ENCODE data around the gene CHFR.
"Not testable (repeated sequence)": the region's sequence is repeated elsewhere in the genome, so short reads cannot be mapped to it uniquely, and the experiment has no call there.

The CHFR gene, protein sequence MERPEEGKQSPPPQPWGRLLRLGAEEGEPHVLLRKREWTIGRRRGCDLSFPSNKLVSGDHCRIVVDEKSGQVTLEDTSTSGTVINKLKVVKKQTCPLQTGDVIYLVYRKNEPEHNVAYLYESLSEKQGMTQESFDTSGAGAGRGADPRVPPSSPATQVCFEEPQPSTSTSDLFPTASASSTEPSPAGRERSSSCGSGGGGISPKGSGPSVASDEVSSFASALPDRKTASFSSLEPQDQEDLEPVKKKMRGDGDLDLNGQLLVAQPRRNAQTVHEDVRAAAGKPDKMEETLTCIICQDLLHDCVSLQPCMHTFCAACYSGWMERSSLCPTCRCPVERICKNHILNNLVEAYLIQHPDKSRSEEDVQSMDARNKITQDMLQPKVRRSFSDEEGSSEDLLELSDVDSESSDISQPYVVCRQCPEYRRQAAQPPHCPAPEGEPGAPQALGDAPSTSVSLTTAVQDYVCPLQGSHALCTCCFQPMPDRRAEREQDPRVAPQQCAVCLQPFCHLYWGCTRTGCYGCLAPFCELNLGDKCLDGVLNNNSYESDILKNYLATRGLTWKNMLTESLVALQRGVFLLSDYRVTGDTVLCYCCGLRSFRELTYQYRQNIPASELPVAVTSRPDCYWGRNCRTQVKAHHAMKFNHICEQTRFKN

DNA sequence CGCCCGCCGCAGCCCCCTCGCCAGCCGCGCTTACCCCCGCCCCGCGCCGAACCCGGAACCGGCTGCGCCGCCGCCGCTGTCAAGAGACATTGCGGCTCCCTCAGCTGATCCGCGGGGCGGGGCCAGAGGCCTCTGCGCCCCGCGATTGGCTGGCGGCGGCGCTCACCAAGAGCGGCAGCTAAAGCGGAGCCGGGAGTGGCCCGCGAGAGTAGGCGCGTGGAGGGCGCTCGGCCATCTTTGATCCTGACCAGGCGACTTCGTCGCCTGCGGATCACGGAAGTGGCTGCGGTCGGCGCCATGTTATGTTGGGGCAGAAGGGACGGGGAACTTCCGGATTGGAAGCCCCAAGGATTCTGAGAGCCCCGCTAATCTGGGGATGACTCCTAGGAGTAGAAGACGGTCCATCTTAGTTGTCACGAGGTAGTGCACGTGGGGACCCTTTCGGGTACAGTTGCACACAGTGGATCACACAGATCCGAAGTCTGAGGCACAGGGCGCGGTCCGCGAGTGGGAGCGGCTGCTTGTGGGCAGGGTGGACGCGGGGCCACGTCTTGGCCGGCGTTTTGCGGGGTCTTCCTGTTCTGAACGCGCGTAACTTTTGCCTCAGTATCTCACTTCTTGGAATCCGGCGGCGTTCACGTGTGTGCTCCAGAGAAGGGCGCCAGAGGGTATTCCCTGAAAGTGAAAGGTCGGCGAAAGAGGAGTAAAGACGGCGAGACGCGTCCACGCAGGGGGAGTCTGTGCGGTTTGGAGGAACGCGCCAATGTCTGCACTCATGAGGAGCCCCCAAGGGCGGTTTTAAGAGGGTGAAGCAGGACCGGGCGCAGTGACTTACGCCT is at the start of gene CHFR:
Gene CHFR (minus strand): TSS at position 93 of the 839 bp plus-strand sequence. CDS start 277 bp downstream, outside the sequence.
- peak; percentile 63 to 99 (median 95) for DNase-seq

DNA sequence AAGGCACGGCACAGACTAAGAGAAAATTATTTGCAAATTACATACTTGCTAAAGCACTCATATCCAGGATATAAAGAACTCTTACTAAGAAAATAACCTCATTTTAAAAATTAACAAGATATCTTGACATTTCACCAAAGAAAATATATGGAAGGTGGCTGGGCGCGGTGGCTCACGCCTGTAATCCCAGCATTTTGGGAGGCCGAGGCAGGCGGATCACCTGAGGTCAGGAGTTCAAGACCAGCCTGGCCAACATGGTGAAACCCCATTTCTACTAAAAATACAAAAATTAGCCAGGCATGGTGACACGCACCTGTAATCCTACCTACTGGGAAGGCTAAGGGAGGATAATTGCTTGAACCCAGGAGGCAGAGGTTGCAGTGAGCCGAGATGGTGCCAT is 49.5 kb upstream of the CHFR start:
- DNase-seq = not testable (repeated sequence)

DNA sequence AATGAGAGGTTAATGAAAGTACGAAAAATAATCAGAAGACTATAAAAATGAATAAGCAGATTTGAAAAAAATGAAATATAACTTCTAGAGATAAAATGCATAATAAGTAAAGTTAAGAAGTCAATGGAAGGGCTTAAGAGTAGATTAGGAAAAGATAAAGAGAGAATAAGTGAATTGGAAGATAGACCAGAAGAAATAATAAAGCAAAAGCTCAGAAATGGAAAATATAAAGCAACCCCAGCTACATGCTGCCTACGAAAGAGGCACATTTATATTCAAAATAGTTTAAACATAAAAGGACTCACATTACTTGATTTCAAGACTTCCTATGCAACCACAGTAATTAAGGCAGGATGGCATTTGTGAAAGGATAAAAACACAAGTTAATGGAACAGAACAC is 48.8 kb upstream of the CHFR start:
- no peak for DNase-seq

DNA sequence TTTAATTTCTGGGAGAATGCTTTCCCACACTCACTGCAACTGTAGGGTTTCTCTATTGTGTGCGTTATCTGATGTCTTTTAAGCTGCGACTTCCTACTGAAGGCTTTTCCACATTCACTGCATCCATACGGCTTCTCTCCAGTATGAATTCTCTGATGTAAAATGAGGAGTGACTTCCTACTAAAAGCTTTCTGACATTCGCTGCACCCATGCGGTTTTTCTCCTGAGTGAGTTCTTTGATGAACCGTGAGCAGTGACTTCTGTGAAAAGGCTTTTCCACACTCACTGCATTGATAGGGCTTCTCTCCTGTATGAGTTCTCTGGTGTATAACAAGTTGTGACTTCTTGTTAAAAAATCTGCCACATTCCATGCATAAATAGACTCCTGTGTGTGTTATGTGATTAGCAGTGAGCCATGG is 39.0 kb upstream of the CHFR start:
- no peak for DNase-seq

DNA sequence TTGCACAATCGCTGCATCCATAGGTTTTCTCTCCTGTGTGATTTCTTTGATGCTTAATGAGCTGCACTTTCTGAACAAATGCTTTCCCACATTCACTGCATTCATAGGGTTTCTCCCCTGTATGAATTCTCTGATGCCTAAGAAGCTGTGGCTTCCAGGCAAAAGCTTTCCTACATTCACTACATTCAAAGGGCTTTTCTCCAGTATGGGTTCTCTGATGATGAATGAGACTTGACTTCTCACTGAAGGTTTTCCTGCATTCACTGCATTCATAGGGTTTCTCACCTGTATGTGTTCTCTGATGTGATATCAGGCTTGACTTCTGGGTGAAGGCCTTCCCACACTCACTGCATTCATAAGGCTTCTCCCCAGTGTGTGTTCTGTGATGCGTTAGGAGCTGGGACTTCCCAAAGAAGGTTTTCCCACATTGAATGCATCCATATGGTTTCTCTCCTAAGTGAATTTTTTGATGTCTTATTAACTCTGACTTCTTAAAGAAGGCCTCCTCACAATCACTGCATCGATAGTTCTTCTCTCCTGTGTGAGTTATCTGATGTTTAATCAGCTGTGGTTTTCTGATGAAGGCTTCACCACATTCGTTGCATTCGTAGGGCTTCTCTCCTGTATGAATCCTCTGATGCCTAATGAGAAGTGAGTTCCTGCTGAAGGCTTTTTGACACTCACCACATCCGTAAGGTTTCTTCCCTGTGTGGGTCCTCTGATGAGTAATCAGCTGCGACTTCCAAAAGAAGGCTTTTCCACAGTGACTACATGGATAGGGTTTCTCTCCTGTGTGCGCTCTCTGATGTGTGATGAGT is 38.4 kb upstream of the CHFR start:
- no peak for DNase-seq

DNA sequence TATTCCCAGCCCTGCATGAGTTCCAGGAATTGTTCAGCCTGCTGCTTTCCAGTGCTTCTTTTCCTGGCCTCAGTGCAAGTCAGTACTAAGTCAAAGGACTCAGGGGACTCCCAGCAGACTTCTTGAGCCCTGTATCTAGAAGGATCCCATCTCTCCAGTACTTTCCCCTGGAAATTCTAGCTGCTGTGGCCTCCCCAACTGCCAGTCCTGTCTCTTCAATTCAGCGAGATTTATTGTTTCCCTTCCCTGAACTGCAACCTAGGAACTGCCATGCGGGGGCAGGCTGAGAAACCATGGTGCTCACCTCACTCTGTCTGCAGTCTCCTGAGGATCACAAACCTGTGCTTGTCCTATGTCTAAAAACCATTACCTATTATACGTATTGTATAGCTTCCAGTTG is 37.0 kb upstream of the CHFR start:
- no peak for DNase-seq

DNA sequence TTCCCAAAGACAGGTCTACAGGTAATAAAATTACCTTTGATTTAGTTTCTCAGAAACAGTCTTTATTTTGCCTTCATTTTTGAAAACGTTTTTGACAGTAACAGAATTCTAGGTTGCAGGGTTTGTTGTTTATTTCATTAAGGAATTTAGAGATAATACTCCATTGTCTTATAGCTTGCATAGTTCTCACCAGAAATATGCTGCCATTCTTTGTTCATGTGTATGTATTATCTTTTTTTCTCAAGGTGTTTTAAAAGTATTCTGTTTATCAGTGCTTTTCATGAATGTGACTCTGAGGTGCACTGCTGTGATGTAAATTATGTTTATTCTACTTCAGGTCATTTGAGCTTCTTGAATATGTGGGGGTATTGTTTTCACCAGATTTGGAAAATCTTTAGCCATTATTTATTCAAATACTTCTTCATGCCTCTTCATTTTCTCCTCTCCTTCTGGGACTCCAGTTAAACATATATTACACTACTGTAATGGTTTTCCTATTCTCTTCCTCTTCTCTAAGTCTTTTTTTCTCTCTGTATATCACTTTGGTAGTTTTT is 36.0 kb upstream of the CHFR start:
- no peak for DNase-seq

DNA sequence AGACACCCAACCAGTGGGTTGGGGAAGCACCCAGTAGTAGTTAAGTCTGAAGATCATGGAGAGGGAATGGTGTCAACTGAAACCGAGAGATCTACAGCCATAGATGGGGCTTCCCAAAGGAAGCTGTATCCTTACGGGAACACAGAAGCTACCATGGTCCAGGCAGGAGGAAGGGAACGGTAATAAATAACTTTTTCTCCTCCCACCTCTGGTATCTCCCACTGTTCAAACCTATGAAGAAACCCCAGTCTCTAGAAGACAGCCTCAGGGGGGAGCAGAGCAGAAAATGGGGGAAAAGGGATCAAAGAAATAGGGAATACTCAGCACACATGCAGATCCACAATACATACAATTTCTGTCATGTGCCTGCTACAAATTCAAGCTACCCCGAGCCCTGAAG is 35.3 kb upstream of the CHFR start:
- DNase-seq = no peak

DNA sequence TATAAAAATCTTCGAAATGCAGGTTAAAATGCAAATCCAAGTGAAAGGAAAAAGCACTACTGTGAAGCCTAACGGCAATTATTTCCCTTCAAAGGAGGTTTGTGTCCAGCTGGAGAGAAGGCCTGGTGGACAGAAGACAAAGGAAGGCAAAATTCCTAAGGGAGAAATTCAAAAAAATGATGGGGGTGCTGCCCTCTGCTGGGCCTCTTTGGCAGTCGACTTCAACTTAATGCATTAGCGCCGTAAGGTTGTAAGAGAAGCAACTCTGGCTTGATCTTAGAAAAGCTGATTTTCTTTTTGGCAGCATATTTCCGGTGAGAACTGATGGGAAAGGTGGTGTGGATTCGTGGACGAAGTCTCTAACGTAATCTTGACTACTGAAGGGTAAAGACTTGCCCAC is 34.3 kb upstream of the CHFR start:
- DNase-seq = no peak

DNA sequence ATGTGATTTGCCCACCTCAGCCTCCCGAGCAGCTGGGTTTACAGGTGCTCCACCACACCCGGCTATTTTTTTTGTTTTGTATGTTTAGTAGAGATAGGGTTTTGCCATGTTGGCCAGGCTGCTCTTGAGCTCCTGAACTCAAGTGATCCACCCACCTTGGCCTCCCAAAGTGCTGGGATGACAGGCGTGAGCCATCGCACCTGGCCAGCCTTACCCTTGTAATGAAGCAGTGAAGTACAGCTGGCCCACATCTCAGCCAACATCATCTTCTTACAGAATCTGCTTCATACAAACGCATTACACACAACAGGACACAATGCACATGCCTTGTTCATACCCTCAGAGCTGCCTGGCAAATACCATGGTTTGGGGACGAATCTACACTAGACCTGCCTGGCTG is 31.3 kb upstream of the CHFR start:
- DNase-seq = no peak

DNA sequence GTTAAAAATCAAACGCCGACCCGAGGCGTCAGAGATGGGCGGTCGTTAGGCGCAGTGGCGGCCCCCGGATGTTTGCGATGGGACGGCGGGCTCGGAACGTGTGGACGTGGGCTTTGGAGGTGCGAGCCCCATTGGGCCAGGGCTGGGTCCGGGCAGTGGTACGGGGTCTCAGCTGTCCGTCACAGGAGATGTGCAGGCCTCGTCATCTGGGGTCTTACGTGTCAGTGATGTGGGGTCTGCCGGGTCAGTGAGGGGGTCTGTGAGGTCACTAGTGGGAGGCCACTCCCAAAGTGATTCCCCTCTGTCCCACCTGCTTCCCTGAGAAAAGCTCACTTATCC is 21.6 kb upstream of the CHFR start:
- DNase-seq = peak in 2 of 58 donors; percentile 42 to 48

DNA sequence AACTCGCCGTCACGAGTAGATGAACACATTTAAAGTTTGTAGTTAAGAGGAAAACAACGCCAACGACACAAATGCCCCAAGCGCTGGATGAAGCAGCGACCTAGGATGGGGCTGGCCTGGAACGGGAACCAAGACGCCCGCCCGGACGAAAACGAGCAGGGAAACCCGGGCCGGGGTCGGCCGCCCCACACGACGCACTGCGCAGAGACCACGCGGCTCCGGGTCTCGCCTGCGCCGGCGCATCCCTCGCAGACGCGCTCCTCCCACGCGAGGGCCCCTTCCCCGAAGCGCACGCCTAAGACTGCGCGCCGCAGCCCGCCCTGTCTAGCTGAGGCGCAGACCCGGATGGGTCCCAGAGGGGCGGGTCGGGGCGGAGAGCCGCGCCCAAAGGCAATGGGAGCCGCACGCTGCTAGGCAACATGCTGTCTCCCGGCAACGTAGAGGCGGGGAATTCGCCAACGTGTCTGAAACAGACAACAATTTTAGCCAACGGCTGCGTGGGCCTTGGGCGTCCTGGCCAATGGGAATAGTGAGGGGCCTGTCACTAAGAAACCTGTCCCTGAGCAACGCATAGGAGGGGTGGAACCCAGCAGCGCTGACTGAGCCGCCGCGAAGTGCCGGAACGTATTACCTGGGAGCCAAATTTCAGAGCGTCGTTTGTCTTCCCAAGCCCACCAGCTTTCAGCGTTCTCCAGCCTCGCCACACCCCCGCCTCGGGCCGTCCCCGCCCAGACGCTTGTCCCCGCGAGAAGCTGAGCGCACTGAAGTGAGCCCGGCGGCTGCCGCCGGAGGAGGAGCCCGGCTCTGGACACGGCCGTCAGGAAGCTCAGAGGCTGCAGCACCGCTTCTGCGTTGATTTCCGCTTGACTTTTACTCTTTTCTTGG is 21.0 kb upstream of the CHFR start:
- DNase-seq = peak; percentile 55 to 97 (median 93)

DNA sequence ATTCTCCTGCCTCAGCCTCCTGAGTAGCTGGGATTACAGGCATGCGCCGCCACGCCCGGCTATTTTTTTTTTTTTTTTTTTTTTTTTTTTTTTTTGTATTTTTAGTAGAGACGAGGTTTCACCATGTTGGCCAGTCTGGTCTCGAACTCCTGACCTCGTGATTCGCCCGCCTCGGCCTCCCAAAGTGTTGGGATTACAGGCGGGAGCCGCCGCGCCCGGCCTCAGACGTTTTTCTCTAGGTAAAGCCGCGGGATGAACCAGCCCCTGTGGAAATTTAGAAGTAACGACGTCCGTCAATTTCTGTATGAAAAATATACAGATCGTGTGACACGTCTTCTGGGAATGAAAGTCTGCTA is 20.4 kb upstream of the CHFR start:
- DNase-seq = peak in 4 of 58 donors; percentile 29 to 36 (median 33)

DNA sequence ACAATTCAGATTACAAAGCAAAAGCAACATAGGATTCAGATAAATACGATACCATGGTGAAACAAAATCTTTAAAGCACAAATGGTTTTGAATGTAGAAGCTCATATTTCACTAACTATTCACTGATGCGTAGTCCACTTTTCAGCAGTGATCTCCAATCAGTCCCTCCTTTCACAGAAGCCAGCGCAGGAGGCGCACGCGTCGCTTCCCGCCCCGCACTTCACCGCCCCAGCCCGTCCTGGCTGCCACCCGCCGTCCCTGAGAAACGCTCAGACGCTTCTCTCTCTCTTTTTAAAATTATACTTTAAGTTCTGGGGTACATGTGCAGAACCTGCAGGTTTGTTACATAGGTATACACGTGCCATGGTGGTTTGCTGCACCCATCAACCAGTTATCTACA is 19.8 kb upstream of the CHFR start:
- peak in 6 of 58 donors; percentile 2 to 11 (median 6) for DNase-seq

DNA sequence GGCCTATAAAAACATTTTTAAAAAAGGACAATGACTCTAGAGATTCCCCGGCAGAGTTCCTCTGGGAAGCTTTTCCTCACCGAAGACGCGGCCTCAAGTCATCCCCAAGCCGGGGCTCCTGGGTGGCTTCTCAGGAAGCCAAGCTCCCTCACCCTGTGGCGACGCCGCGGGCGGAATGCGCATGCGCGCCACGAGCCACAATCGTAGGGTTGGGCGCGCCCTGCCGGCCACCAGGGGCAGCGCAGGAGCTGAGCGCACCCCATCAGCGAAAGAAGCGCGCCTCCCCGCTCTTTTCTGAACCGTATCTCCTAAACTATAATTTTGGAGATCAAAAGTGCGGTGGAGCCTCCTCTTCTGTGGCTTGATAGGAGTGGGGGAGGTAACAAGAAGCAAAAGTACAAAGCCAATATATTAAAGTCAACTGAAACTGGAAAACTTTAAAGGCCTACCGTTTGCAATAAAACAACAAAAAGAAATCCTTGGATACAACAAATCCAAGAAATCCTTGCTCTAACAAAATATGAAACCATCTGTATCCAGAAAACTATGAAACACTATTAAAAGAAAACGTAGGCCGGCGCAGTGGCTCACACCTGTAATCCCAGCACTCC is 17.4 kb upstream of the CHFR start:
- peak in 50 of 58 donors; percentile 4 to 78 (median 41) for DNase-seq

DNA sequence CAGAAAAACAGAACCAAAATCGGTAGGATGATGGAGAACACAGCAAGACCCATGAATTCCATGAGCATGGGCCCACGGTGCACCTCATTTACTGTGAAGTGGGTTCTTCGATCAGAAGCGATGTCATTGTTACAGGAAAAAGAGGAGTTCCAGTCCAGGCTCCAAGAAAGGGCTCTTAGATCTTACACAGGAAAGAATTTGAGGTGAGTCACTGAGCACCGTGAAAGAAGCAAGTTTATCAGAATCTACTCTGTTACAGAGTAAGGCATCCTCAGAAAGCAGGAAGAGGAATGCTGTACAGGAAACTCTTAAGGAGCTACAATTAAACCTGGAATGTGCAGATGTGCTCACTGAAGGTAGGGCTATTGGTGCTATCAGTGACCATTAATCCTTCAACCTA is 11.6 kb upstream of the CHFR start:
- DNase-seq = no peak

DNA sequence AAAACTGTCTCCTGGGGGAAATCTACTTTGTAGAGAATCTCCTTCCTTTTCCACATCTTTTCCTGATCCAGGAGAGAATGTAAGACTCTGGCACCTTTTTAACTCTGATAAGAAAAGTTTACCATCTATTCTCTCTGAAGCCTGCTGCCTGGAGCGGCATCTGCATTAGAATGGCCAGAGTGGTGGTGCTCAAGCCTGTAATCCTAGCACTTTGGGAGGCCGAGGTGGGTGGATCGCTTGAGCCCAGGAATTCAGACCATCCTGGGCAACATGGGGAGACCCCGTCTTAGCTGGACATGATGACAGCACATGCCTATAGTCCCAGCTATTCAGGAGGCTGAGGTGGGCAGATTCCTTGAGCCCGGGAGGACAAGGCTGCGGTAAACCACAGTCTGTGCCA is 1.4 kb upstream of the CHFR start:
- no peak for DNase-seq

DNA sequence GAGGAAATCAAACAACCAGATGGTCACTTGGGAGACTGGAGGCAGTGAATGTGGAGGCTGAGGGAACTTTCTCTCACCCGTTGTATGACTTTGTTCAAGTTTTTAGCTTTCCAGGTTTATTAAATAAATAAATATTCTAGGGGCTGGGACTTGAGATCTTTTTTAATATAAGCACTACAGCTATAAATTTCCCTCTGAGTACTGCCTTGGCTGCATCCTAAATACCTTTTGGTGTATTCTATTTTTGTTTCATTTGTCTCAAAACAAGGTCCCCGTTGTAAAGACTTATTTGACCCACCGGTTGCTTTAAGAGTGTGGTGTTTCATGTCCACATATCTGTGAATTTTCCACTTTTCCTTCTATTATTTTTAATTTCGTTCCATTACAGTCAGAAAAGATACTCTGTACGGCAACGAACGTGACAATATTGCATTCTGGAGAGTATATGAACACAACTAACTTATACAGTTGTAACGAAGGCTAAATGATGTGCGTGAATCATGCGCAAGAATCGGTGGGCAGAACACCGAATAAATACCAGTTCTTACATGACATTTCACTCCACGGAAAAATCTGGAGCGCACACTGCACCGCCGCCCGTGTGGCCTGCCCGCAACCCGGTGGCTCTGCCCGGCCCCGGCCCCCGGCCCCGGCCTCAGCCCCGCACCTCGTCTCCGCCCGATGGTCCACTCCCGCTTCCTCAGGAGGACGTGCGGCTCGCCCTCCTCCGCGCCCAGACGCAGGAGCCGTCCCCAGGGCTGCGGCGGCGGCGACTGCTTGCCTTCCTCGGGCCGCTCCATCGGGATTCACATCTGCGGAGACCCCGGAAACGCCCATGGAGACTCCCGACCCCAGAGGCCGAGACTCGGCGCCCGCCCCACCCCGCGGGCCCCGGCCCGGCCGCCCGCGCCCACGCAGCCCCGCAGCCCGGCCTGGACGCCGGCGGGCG is 602 bp downstream of the CHFR start:
- peak in 6 of 58 donors; percentile 37 to 60 (median 48) for DNase-seq

All from anterior cingulate cortex (tissue), 58 donors.